ENCODE measurements around the gene ARL17B.
"Not testable (repeated sequence)": the region's sequence is repeated elsewhere in the genome, so short reads cannot be mapped to it uniquely, and the experiment has no call there.

- not testable (repeated sequence) for TF ChIP-seq EP300 (IDR thresholded peaks at IDR 0.05; ENCODE audit: low read depth)
- TF ChIP-seq, protein P1, sequence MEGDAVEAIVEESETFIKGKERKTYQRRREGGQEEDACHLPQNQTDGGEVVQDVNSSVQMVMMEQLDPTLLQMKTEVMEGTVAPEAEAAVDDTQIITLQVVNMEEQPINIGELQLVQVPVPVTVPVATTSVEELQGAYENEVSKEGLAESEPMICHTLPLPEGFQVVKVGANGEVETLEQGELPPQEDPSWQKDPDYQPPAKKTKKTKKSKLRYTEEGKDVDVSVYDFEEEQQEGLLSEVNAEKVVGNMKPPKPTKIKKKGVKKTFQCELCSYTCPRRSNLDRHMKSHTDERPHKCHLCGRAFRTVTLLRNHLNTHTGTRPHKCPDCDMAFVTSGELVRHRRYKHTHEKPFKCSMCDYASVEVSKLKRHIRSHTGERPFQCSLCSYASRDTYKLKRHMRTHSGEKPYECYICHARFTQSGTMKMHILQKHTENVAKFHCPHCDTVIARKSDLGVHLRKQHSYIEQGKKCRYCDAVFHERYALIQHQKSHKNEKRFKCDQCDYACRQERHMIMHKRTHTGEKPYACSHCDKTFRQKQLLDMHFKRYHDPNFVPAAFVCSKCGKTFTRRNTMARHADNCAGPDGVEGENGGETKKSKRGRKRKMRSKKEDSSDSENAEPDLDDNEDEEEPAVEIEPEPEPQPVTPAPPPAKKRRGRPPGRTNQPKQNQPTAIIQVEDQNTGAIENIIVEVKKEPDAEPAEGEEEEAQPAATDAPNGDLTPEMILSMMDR (IDR thresholded peaks at IDR 0.05), result not testable (repeated sequence)
These were observed 117.6 kb downstream of the ARL17B start for GRCh38 chr17:46243928-46244327.

All from transverse colon (tissue), 3 donors.